ENCODE measurements around the gene SMIM10L1.

GRCh38 chr12:11182529-11182928, 11.5 kb downstream of the SMIM10L1 start:
- TF ChIP-seq ZNF565 (CRISPR knock-in tag; conservative IDR thresholded peaks at IDR 0.05; ENCODE audit: low read depth) (no peak), TSHZ2 (CRISPR knock-in tag; IDR thresholded peaks at IDR 0.05) (no peak), ESRRG (CRISPR knock-in tag; IDR thresholded peaks at IDR 0.05) (no peak), CSRNP3 (CRISPR knock-in tag; IDR thresholded peaks at IDR 0.05) (no peak), ZNF8 (CRISPR knock-in tag; IDR thresholded peaks at IDR 0.05) (no peak), ZFP30 (CRISPR knock-in tag; IDR thresholded peaks at IDR 0.05) (no peak), ZFP3 (CRISPR knock-in tag; IDR thresholded peaks at IDR 0.05) (no peak), CREB5 (CRISPR knock-in tag; IDR thresholded peaks at IDR 0.05; ENCODE audit: low read depth) (no peak), GLIS3 (CRISPR knock-in tag; IDR thresholded peaks at IDR 0.05) (no peak), TOX (CRISPR knock-in tag; IDR thresholded peaks at IDR 0.05; ENCODE audit: borderline replicate concordance) (no peak), PATZ1 (CRISPR knock-in tag; IDR thresholded peaks at IDR 0.05; ENCODE audit: borderline replicate concordance) (no peak)

All from SK-N-SH treated with all-trans-retinoic acid at 6 μM for 48 hours (cell line).